DMS 273 treated with DMSO at 0.1 percent for 48 hours (cell line): ENCODE measurements around the gene RPL28.
"Not testable (repeated sequence)": the region's sequence is repeated elsewhere in the genome, so short reads cannot be mapped to it uniquely, and the experiment has no call there.

ENCODE experiments used
- DNase-seq: peaks from one replicate; lab custom pipeline; 2025; lab: John Stamatoyannopoulos, UW

The RPL28 gene

GRCh38 chr19:55426042-55426441 is 40.3 kb downstream of the RPL28 start:
- DNase-seq = no peak

GRCh38 chr19:55431183-55431582 is 45.5 kb downstream of the RPL28 start:
- no peak for DNase-seq

DNA sequence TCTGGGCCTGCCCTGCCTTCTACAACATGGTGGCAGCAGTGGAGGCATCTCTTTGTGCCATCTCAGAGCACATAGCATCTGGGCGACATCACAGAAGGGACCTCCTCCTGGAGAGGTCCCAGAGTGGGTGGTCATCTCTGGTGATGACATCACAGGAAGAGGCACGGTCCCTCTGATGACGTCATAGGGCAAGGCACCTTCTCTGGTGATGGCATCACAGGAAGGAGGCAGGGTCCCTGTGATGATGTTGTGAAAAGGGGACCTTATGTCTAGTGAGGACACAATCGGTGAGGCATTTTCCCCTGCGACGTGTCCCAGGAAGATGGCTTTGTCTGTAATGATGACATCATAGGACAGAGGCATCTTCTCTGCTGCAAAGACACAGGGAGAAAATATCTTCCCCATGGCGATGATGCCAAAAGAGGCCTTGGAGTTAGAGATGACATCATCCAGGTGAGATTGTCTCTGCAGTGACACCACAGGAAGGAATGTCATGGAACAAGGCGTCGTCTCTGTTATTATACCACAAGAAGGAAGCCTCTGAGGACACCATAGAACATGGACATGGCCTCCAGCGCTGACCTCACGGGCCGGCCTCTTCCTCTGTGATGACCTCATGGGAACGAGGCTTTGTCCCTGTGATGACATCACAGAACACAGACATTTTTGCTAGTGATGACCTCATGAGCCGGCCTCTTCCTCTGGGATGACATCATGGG is 46.7 kb downstream of the RPL28 start:
- DNase-seq = no peak

DNA sequence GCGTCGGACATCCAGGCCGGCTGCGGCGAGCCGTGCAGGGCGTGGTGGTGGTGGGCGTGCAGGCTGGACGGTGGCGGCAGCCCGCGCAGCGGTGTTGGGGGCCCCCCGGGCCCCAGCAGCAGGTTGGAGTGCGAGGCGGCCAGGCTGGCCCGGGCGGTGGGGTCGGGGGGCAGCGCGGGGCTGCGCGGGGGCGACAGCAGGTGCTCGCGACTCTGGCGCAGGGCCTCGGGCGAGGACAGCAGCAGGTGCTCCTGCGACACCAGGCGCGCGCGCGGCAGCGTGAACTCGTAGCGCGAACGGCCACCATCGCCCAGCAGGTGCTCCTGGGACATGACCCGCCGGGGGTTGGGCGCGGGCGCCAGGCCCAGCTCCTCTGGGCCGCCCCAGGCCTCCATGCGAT is 47.6 kb downstream of the RPL28 start:
- DNase-seq = no peak

- DNase-seq = no peak
These were observed 48.7 kb downstream of the RPL28 start for GRCh38 chr19:55434356-55434919.

- no peak for DNase-seq
These were observed 49.3 kb downstream of the RPL28 start for GRCh38 chr19:55435020-55435419.

GRCh38 chr19:55436847-55437246 is 51.1 kb downstream of the RPL28 start:
- no peak for DNase-seq

DNA sequence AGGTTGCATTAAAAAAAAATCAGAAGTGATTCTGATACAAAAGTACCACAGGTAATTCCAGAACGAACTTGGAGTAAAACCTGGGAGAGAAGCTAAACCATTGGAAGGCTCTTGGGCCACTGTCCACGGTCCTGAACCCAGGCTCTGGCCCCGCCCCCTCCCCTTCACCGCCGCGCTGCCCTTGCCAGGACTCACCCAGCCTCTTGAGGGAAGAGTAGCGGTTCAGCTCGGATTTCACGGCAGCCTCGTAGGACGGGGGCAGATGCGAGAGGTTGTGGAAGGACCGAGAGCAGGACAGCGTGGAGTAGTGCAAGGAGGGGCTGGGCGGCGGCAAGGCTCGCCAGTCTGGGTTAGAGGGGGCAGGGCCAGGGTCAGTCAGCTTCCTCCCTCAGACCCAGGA is 51.7 kb downstream of the RPL28 start:
- peak; percentile 28 for DNase-seq

- DNase-seq = no peak
These were observed 53.3 kb downstream of the RPL28 start for GRCh38 chr19:55439052-55439451.

GRCh38 chr19:55440411-55441105 is 54.8 kb downstream of the RPL28 start:
- DNase-seq = no peak

DNA sequence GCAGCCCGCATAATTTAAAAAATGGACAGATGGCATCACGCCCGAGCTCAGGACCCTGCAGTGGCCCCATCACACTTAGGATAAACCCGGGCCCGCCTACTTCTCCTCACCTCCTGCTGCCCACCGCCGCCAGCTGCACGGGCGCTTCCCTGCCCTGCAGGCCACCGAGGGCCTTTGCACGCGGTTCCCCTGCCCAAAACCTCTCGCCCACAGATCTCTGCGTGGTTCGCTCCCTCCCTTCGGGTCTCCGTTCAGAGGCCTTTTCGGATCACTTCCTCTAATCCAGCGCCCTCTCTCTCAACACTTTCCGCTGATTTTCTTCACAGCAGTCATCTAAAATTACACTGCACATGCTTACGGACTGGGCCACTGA is 55.6 kb downstream of the RPL28 start:
- no peak for DNase-seq

DNA sequence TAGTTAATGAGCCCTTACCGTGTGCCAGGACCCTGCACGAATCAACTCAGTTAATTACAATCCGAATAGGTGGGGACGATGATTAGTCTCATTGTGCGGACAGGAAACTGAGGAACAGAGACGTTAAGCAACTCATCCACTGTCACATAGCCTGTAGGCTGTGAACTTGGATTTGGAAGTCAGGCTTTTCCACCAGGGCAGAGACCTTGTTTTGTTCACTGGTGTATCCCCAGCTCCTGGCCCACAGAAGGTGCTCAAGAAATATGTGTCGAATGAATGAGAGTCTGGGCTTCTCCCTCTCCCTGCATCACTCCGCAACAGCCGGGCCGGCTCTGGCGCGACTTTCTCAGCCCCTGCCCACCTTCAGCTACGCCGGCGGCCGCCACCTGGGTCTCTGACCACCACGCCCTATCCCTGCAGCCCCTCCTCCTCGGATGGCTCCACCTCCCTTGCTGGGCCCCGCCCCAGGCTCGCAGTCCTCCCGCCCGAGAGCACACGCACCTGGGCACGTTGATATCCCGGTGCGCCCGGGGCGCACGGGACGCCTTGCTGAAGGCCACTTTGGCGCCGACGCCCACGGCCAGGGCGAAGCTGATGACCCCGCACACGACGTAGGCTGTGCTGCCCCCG is 56.1 kb downstream of the RPL28 start:
- no peak for DNase-seq

DNA sequence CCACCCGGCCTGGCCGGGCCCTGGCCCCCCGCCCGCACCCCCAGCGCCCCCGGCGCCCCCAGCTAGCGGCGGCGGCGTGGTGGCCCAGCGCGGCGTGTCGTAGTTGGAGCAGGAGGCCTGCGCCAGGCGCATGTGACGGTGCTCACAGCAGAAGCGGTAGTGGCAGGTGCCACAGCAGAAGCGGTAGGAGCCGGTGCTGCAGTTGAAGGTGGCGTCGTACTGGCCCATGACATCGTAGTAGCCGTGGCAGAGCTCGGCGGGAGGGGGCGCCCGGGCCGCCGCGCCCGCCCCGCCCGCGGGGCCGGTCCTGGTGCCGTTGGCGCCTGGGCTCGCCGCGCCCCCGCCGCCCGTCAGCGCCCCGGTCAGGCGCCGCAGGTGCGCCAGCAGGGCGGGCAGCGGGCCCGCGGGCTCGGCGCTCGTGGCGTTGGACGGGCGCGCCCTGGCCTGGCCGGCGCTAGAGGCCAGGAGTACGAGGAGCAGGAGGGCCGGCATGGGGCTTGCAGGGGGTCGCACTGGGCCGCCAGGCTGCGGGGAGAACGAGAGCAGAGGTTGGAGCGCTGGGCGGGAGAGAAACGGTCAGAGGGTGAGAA is 56.7 kb downstream of the RPL28 start:
- DNase-seq = no peak

- no peak for DNase-seq
These were observed 57.5 kb downstream of the RPL28 start, which contains the start of gene SHISA7 for GRCh38 chr19:55443045-55443823. Gene SHISA7, minus strand, starts transcription at chr19:55443300. Its CDS starts 437 bp downstream, at chr19:55442863.

- no peak for DNase-seq
These were observed 58.2 kb downstream of the RPL28 start for GRCh38 chr19:55443824-55444480.

- DNase-seq = no peak
These were observed 58.9 kb downstream of the RPL28 start for GRCh38 chr19:55444646-55445045.

DNA sequence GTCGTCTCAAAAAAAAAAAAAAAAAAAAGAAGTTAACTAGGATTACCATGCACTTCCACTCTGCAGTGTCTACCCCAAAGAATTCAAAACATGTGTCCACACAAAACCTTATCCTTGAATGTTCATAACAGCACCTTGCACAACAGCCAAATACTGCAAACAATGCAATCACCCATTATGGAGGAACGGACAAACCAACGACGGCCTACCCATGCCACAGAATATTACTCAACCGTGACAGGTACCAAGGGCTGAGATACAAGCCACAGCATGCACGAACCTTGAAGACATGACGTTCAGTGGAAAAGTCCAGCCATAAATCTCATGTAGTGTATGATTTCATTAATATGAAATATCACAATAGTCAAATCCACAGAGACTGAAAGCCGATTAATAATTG is 60.3 kb downstream of the RPL28 start:
- no peak for DNase-seq

GRCh38 chr19:55447421-55448174 is 61.9 kb downstream of the RPL28 start:
- peak; percentile 72 for DNase-seq

DNA sequence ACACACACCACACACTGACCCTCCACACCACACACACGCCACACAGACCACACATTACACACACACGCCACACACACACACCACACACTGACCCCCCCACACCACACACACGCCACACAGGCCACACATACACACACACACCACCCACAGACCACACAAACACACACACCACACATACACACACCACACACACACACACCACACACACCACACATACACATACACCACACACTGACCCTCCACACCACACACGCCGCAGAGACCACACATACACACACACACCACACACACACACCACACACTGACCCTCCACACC is 62.4 kb downstream of the RPL28 start:
- DNase-seq = not testable (repeated sequence)

GRCh38 chr19:55449469-55449868 is 63.7 kb downstream of the RPL28 start:
- no peak for DNase-seq
